H1 (cell line): ENCODE results near the gene IL1RAPL1. TPM values are rescaled to one million over a fixed set of nuclear protein-coding genes. Genes with fewer than 3 reads are reported as not detected.

ENCODE experiments used
- BRCA1 ChIP-seq: IDR thresholded peaks from 2 replicates; pipeline ENCODE4 v1.6.1; 2012; ENCODE audit warnings: low read depth, low read length, improper control_type of control experiment
- JUN ChIP-seq: IDR thresholded peaks from 2 replicates; pipeline ENCODE4 v1.6.1; 2011; ENCODE audit warnings: low read depth, mild to moderate bottlenecking, improper control_type of control experiment, low read length
- KDM4A ChIP-seq: IDR thresholded peaks from one replicate; pipeline ENCODE4 v1.7.1; 2012; ENCODE audit warnings: low read depth, mild to moderate bottlenecking, moderate library complexity, low read length, inconsistent platforms; ENCODE audit not compliant: severe bottlenecking
- POLR2AphosphoS5 ChIP-seq: IDR thresholded peaks from 2 replicates; pipeline ENCODE4 v1.6.1; 2011; ENCODE audit warnings: low read depth, low read length
- RXRA ChIP-seq: IDR thresholded peaks from 2 replicates; pipeline ENCODE4 v1.6.1; 2011; ENCODE audit warnings: low read depth, mild to moderate bottlenecking, low read length, moderate library complexity; ENCODE audit not compliant: insufficient read depth
- SAP30 ChIP-seq: fragments of 300-600 bp; sonication (generic); IDR thresholded peaks from 2 replicates; pipeline ENCODE4 v1.7.1; 2012; ENCODE audit warnings: low read length, moderate library complexity, mild to moderate bottlenecking, inconsistent platforms; ENCODE audit not compliant: insufficient read depth, insufficient replicate concordance
- SIX5 ChIP-seq: IDR thresholded peaks from 2 replicates; pipeline ENCODE4 v1.6.1; 2011; ENCODE audit warnings: mild to moderate bottlenecking, low read depth, low read length
- polyA plus RNA-seq, 7 experiments: library from polyadenylated mRNA; depleted of rRNA in 3 of 7; stranded (reverse) in 5 of 7; unstranded in 2 of 7; fragments of >200 nt in 5 of 7; fragments of 200-250 nt in 2 of 7; gene quantifications; 1 replicate in 5 of 7; 2 replicates in 1 of 7; 4 replicates in 1 of 7; pipeline versions ENCODE4 v1.2.1 to v1.2.3, GENCODE V29; 2011 to 2013; ENCODE audit warnings: missing spikeins in 2 of 7, mixed read lengths in 2 of 7
- total RNA-seq: library from RNA; stranded (reverse); fragmentation: NEBNext Ultra II Directional; extraction: Animal tissue kit (Norgen Biotek cat#: 25700); gene quantifications from 2 replicates; pipeline ENCODE4 v1.2.1, GENCODE V29; 2021
- TF ChIP-seq, protein P1 (sequence below), 3 experiments: IDR thresholded peaks; 1 replicate in 2 of 3; 2 replicates in 1 of 3; pipeline versions ENCODE4 v1.5.1 to v1.6.1; 2011; ENCODE audit warnings: low read length in 3 of 3, mild to moderate bottlenecking in 3 of 3, inconsistent platforms in 2 of 3, low read depth in 1 of 3, moderate library complexity in 1 of 3; ENCODE audit not compliant: insufficient read depth in 1 of 3; ENCODE audit errors: control extremely low read depth in 1 of 3

The IL1RAPL1 gene
- total and polyA plus RNA-seq, 2 of the 8 experiments (the other 6 are each of a cell fraction or from before 2014, with no cell fraction given), result 0.11 to 0.35 TPM

DNA sequence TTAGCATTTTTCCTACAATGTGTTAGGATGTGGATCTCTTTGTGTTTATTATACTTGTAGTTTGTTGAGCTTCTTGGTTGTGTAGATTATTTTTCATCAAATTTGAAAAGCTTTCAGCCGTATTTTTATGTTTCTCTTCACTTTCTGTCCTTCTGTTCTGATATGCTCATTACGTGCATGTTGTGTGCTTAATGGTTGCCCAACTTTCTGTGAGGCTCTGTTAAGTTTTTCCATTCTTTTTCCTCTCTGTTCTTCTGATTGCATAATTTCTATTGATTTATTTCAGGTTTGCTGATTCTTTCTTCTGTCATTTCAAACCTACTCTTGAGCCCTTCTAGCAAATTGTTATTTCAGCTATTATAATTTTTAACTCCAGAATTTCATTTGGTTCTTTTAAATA lies 478.2 kb downstream of the IL1RAPL1 start (continued):
- TF ChIP-seq, protein P1, sequence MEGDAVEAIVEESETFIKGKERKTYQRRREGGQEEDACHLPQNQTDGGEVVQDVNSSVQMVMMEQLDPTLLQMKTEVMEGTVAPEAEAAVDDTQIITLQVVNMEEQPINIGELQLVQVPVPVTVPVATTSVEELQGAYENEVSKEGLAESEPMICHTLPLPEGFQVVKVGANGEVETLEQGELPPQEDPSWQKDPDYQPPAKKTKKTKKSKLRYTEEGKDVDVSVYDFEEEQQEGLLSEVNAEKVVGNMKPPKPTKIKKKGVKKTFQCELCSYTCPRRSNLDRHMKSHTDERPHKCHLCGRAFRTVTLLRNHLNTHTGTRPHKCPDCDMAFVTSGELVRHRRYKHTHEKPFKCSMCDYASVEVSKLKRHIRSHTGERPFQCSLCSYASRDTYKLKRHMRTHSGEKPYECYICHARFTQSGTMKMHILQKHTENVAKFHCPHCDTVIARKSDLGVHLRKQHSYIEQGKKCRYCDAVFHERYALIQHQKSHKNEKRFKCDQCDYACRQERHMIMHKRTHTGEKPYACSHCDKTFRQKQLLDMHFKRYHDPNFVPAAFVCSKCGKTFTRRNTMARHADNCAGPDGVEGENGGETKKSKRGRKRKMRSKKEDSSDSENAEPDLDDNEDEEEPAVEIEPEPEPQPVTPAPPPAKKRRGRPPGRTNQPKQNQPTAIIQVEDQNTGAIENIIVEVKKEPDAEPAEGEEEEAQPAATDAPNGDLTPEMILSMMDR (IDR thresholded peaks at IDR 0.05; ENCODE audit: control extremely low read depth in 1 of 3, insufficient read depth in 1 of 3, low read depth in 1 of 3, low read length in 3 of 3), result no peak
- no peak for TF ChIP-seq POLR2AphosphoS5
- no peak for TF ChIP-seq SIX5
- TF ChIP-seq RXRA, result no peak
- TF ChIP-seq KDM4A, result no peak
- no peak for TF ChIP-seq JUN
- TF ChIP-seq SAP30, result no peak
- no peak for TF ChIP-seq BRCA1
